Pons (tissue), 1 donor: ENCODE results near the gene TNFRSF18.
"Not testable (repeated sequence)": the region's sequence is repeated elsewhere in the genome, so short reads cannot be mapped to it uniquely, and the experiment has no call there.

Experiments
- DNase-seq: peaks from one replicate; pipeline ENCODE4 v3.0.0-alpha.2; 2016; ENCODE audit warnings: low spot score

TNFRSF18 gene

GRCh38 chr1:1177452-1178206, 28.8 kb downstream of the TNFRSF18 start:
- DNase-seq = no peak

DNA sequence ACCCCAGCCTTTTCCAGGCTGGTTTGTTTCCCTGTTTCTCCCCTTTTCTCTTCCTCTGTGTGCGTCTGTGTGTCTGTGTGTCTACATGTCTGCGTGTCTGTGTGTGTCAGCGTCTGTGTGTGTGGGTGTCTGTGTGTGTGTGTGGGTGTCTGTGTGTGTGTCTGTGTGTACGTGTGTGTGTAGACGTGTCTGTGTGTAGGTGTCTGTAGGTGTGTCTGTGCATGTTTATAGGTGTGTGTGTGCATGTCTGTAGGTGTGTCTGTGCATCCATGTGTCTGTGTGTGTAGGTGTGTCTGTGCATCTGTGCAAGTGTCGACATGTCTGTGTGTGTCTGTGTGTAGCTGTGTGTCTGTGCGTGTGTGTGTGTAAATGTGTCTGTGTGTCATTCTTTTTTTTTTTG, 29.5 kb downstream of the TNFRSF18 start:
- DNase-seq = no peak

DNA sequence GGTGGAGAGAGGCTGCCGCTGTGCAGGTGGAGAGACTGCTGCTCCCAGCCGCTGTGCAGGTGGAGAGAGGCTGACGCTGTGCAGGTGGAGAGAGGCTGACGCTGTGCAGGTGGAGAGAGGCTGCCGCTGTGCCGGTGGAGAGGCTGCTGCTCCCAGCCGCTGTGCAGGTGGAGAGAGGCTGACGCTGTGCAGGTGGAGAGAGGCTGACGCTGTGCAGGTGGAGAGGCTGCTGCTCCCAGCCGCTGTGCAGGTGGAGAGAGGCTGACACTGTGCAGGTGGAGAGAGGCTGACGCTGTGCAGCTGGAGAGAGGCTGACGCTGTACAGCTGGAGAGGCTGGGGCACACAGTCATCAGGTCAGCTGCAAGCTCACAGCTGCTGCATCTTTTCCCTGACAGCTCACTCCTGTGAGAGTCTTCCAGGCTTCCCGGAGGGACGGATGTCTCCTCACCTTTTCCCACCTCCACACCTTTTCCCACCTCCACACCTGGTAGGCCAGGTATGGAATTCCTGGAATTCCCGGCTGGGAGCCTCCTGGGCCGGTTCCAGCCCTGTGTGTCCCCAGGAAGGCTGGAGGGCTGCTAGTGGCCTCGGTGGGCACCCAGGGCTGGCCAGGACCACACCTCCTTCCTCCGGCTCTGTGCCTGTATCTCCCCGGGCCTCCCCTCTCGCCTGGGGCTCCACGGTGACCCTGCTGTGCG, 30.2 kb downstream of the TNFRSF18 start:
- not testable (repeated sequence) for DNase-seq

DNA sequence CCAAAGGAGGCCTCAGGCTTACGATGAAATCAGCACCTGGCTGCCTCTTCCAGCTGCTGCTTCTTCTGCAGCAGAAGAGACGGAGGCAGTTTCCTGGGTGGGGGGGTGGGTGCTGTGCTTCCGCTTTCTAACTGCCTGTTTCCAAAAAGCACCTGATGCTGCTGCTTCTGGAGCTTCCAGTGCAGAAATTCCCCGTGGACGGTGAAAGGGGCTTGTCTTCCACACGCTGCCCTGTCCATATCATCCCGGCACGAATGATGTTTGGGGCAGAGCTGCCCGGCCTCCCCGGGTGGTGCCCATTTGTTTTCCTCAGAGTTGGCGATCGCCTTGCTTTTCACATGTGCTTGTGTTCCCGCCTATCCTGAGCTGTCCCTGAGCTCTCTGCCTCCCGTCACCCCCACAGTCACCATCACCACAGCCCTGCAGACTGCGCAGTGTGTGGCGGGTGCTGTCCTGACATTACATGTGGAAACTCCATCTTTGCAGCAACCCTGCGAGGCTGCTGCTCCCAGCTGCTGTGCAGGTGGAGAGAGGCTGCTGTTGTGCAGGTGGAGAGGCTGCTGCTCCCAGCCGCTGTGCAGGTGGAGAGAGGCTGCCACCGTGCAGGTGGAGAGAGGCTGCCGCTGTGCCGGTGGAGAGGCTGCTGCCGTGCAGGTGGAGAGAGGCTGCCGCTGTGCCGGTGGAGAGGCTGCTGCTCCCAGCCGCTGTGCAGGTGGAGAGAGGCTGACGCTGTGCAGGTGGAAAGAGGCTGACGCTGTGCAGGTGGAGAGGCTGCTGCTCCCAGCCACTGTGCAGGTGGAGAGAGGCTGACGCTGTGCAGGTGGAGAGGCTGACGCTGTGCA, 30.9 kb downstream of the TNFRSF18 start:
- no peak for DNase-seq

DNA sequence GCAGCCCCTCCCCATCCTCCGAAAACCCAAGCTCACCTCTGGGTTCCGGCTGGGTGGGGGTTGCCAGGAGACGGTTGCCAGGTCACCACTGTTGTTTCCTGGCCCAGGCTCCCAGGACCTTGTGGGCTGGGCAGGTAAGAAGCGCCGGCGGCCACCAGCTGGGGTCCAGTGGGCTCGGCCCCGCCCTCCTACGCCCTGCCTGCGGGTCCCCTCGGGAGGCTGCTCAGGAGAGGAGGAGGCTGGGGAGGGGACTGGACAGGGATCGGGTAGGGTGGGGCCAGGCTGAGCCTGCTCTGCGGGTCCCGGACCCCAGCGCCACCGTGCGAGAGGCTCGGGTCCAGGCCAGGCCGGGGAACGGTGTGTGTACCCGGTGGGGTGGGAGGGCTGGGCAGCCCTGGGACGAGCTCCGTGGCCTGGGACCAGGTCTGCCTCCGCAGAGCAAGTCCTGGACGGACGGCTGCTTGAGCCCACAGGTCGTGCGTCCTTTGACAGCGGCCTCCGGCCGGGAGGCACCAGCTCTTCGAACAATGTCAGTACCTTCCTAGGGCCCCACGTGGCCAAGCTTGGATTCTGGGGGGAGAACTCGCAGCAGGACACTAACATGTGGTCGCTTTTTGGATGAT, 32.5 kb downstream of the TNFRSF18 start, which contains the start of gene TTLL10:
TSS of gene TTLL10 (plus strand) at position 88 of the 623 bp plus-strand sequence. CDS start 5,336 bp downstream, outside the sequence.
- DNase-seq = no peak

GRCh38 chr1:1173061-1173792, 33.2 kb downstream of the TNFRSF18 start:
- no peak for DNase-seq

- no peak for DNase-seq
Observed at GRCh38 chr1:1171546-1172340, 34.6 kb downstream of the TNFRSF18 start.

DNA sequence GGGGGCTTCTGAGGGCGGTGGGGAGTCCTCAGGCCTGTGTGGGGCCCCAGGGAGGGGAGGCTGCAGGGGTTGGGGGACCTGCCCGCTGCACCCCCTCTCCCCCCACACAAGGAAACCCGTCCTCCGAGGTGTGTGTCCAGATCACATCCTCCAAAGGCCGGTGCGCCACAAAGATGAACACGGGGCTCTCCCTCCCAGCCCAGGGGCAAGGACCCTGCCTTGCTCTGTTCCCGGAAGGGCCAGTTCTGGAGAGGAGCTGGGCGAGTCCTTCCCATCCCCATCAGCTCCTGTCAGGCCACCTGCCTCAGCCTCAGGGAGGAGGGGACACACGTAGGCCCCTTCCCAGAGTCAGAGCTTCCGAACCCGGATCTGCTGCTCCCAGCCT, 35.2 kb downstream of the TNFRSF18 start:
- DNase-seq = no peak

DNA sequence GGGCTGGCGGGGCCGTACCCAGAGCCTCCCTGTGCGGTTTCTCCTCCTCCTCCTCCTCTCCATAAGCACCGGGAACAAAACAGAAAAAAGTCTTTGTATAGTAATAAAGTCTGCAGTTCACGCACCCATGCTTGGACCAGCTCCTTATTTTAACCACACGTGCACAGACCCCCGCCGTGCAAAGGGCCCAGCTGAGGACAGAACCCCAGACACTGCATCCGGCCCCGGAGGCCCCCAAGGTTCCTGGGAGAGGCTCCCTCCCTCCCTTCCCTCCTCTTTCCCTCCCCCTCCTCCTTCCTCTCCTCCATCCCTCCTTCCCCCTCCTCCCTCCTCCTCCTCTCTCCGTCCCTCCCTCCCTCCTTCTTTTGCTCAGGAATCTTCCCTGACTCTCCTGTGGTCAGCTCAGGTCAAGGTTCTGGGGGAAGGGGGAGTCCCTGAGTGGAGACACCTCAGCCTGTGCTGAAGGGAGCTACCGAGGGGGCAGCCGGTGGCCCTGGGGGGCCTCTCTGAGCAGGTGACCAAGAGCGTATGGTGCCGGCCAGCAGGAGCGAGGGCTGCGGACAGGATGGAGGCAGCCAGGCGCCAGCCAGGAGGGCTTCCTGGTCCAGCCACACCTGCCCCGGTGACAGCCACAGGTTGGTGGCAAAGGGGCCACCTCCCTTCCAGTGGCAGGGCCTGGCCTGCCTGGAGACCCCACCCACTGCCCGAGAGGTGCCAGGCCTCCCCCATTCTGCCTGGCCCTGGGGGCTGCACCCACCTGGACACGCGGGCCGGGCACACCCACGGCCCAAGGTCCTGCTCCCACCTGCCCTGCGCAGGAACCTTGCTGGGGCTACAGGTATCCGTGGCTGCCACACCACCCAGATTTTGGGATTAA, 35.9 kb downstream of the TNFRSF18 start:
- no peak for DNase-seq

GRCh38 chr1:1169429-1170214, 36.8 kb downstream of the TNFRSF18 start:
- no peak for DNase-seq

GRCh38 chr1:1168451-1169411, 37.7 kb downstream of the TNFRSF18 start:
- DNase-seq = no peak

DNA sequence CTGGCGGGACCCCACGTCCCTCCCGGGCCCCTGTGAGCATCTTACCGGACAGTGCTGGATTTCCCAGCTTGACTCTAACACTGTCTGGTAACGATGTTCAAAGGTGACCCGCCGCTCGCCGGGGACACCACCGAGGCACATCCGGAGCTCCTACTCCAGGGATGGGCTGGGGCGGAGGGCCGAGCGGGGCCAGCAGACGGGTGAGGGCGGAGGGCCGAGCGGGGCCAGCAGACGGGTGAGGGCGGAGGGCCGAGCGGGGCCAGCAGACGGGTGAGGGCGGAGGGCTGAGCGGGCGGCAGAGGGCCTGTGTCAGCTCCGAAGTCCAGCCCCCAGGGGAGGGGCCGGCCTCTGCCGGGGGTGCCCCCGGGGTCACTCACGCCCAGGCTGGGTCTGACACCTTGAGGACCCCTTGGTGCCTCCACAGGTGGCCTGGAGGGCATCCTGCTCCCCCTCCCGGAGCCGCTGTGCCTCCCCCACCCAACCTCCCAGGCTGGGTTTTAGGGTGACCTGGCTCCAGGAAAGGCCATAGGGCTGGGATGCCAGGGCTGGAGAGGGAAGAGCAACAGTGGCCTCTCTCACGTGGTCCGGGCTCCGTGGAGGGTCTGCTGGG, 38.4 kb downstream of the TNFRSF18 start:
- no peak for DNase-seq

DNA sequence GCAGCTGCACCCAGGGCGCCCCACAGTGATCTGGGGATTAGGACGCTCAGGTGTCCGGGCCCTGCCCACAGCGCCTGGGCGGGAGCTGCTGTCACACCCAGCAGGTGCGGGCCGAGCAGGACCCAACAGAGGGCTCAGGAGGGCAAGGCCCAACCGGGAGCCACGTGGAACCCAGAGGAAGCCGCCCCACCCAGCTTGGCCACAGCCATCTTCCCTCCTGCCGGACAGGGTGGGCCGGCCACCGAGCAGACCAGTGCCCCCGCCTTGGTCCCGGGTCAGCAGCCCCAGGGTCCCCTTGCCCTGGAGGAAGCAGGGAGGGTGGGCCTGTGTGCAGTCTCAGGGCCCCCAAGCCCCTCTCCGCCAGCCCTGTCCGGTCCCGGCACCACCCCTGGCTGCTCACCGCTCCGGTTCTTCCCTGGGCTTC, 39.0 kb downstream of the TNFRSF18 start:
- DNase-seq = no peak

- no peak for DNase-seq
Observed at GRCh38 chr1:1166642-1167397, 39.6 kb downstream of the TNFRSF18 start.

DNA sequence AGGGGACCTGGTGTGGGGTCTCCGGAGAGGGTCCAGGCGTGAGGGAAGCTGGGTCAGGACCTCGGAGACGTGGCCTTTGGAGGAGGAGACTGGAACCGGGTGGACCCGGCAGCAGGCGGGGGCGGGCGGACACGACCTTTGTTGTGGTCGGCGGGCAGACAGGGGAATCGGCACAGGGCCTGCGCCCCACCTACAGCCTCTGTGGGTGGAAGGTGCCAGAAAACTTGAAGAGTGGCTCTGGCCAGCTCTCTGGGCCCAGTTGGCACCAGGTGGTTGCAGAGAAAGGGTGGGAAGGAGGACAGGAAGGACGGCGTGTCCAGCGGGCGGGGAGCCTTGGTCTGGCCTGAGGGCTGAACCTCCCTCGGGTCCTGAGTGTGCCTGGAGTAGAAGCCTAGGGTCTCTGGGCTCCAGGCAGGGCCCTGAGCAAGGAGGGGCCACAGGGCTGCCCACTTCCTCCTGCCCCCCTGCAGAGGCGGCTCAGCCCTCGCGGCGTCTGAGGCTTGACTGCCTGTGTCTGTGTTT, 40.4 kb downstream of the TNFRSF18 start:
- no peak for DNase-seq

DNA sequence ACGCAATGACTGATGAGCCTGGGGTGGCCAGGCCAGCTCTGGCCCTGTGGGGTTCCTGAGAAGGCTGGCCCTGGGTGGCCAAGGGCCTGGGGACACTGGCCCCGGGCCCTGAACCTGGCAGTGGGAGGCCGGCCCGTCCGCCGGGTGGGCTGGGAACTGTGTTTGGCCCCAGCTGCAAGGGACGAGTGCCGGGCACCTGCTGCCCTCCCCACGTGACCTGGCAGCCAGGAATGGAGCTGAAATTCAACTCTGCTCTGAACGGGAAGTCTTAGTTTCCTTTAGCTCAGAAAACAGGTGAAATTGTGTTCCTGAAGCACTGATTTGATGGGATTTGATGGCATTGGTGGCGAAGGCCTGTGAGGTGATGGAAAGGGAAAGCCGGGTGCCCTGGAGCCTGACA, 40.9 kb downstream of the TNFRSF18 start:
- DNase-seq = no peak
